ENCODE results near the gene GIT2. TPM values are rescaled to one million over a fixed set of nuclear protein-coding genes. Genes with fewer than 3 reads are reported as not detected.
A peak's percentile ranks its signal among the peaks of the same experiment; 100 is the strongest.

GIT2 gene
- total and polyA plus RNA-seq, 2 of the 13 experiments (the other 11 are each of a cell fraction or from before 2014, with no cell fraction given): 18.4 to 19.8 TPM

GRCh38 chr12:109944561-109945359 lies 51.4 kb downstream of the GIT2 start (continued):
- TF ChIP-seq ZNF772 (CRISPR knock-in tag; IDR thresholded peaks at IDR 0.05): no peak
- no peak for TF ChIP-seq ZNF558 (CRISPR knock-in tag; IDR thresholded peaks at IDR 0.05; ENCODE audit: borderline replicate concordance)
- TF ChIP-seq ZNF788 (CRISPR knock-in tag; IDR thresholded peaks at IDR 0.05; ENCODE audit: borderline replicate concordance): 0 out of 2 replicates have a peak, but pooled peaks have one; percentile 31
- 0 out of 2 replicates have a peak, but pooled peaks have one; percentile 30 for TF ChIP-seq MEIS2 (CRISPR knock-in tag; IDR thresholded peaks at IDR 0.05)
- no peak for TF ChIP-seq MLX (CRISPR knock-in tag; IDR thresholded peaks at IDR 0.05)
- TF ChIP-seq SOX6 (IDR thresholded peaks at IDR 0.05): no peak
- no peak for TF ChIP-seq SOX6 (CRISPR knock-in tag; IDR thresholded peaks at IDR 0.05)
- TF ChIP-seq ZNF30 (CRISPR knock-in tag; IDR thresholded peaks at IDR 0.05): no peak
- TF ChIP-seq TFE3 (CRISPR knock-in tag; IDR thresholded peaks at IDR 0.05): 0 out of 2 replicates have a peak, but pooled peaks have one; percentile 11
- no peak for TF ChIP-seq TOPORS (CRISPR knock-in tag; IDR thresholded peaks at IDR 0.05)
- peak; percentile 69; the same call in 1 of the 2 replicates for TF ChIP-seq TFDP1 (CRISPR knock-in tag; IDR thresholded peaks at IDR 0.05; ENCODE audit: borderline replicate concordance)
- TF ChIP-seq ZNF687 (CRISPR knock-in tag; IDR thresholded peaks at IDR 0.05): peak; percentile 87
- no peak for TF ChIP-seq RBM22 (optimal IDR thresholded peaks at IDR 0.05; ENCODE audit: low read length)
- peak; percentile 18; the same call in 1 of the 2 replicates for TF ChIP-seq HDAC2 (CRISPR knock-in tag; IDR thresholded peaks at IDR 0.05)
- TF ChIP-seq RCOR2 (CRISPR knock-in tag; IDR thresholded peaks at IDR 0.05): no peak
- TF ChIP-seq IKZF1 (IDR thresholded peaks at IDR 0.05): no peak
- TF ChIP-seq AGO1 (IDR thresholded peaks at IDR 0.05; ENCODE audit: low read depth, low read length, poor library complexity, severe bottlenecking): no peak
- TF ChIP-seq ZNF605 (CRISPR knock-in tag; IDR thresholded peaks at IDR 0.05): no peak
- no peak for TF ChIP-seq ZNF460 (CRISPR knock-in tag; IDR thresholded peaks at IDR 0.05; ENCODE audit: borderline replicate concordance)
- TF ChIP-seq YEATS4 (CRISPR knock-in tag; IDR thresholded peaks at IDR 0.05; ENCODE audit: borderline replicate concordance): no peak
- 0 out of 2 replicates have a peak, but pooled peaks have one; percentile 31 for TF ChIP-seq ZSCAN31 (CRISPR knock-in tag; IDR thresholded peaks at IDR 0.05; ENCODE audit: low read depth)
- TF ChIP-seq GABPB1 (CRISPR knock-in tag; IDR thresholded peaks at IDR 0.05): 0 out of 2 replicates have a peak, but pooled peaks have one; percentile 16
- no peak for TF ChIP-seq ZFP62 (CRISPR knock-in tag; IDR thresholded peaks at IDR 0.05)
- TF ChIP-seq ATRX (CRISPR knock-in tag; IDR thresholded peaks at IDR 0.05; ENCODE audit: borderline replicate concordance): no peak

All from HepG2 (cell line).